Nephron (organoid): ENCODE results near the gene OR4D2.
"Not testable (repeated sequence)": the region's sequence is repeated elsewhere in the genome, so short reads cannot be mapped to it uniquely, and the experiment has no call there.

ENCODE experiments used
- H3K27ac Mint-ChIP-seq, 3 experiments: 2 replicates each; pipeline ENCODE4 v1.8.0; 2020; ENCODE audit warnings: mixed read lengths in 3 of 3, mild to moderate bottlenecking in 2 of 3, moderate library complexity in 1 of 3
- H3K27me3 Mint-ChIP-seq: 2 replicates; pipeline ENCODE4 v1.8.0; 2021; ENCODE audit warnings: low read depth, mild to moderate bottlenecking, moderate library complexity, mixed read lengths
- H3K36me3 Mint-ChIP-seq: 2 replicates; pipeline ENCODE4 v1.8.0; 2020; ENCODE audit warnings: low read depth, mixed read lengths
- H3K4me1 Mint-ChIP-seq: 2 replicates; pipeline ENCODE4 v1.8.0; 2020; ENCODE audit warnings: mixed read lengths
- H3K4me3 Mint-ChIP-seq, 3 experiments: 2 replicates each; pipeline ENCODE4 v1.8.0; 2020; ENCODE audit warnings: mild to moderate bottlenecking in 3 of 3, mixed read lengths in 3 of 3, moderate library complexity in 2 of 3
- H3K9me3 Mint-ChIP-seq: 2 replicates; pipeline ENCODE4 v1.8.0; 2020; ENCODE audit warnings: mixed read lengths
- CTCF ChIP-seq, 3 experiments: fragments of 200-600 bp; sonication (generic); IDR thresholded peaks; one replicate each; pipeline ENCODE4 v1.5.0; 2021; ENCODE audit warnings: antibody characterized with exemption in 3 of 3; ENCODE audit not compliant: unreplicated experiment in 3 of 3

Gene OR4D2

GRCh38 chr17:58127846-58128245 is 38.9 kb upstream of the OR4D2 start:
- no peaks in the 10 kb centered on the region for H3K36me3 Mint-ChIP-seq
- no peaks in the 10 kb centered on the region for H3K4me1 Mint-ChIP-seq
- peaks cover 40% of the 10 kb centered on the region for H3K27me3 Mint-ChIP-seq
- H3K9me3 Mint-ChIP-seq, result no peaks in the 10 kb centered on the region
- TF ChIP-seq CTCF (IDR thresholded peaks at IDR 0.05; ENCODE audit: unreplicated experiment in 3 of 3), result no peak
- H3K4me3 Mint-ChIP-seq, result no peak overlapping the region
- H3K27ac Mint-ChIP-seq, result no peak overlapping the region

GRCh38 chr17:58132697-58133096 is 34.1 kb upstream of the OR4D2 start:
- H3K36me3 Mint-ChIP-seq, H3K27ac Mint-ChIP-seq, H3K4me1 Mint-ChIP-seq: not testable (repeated sequence)

DNA sequence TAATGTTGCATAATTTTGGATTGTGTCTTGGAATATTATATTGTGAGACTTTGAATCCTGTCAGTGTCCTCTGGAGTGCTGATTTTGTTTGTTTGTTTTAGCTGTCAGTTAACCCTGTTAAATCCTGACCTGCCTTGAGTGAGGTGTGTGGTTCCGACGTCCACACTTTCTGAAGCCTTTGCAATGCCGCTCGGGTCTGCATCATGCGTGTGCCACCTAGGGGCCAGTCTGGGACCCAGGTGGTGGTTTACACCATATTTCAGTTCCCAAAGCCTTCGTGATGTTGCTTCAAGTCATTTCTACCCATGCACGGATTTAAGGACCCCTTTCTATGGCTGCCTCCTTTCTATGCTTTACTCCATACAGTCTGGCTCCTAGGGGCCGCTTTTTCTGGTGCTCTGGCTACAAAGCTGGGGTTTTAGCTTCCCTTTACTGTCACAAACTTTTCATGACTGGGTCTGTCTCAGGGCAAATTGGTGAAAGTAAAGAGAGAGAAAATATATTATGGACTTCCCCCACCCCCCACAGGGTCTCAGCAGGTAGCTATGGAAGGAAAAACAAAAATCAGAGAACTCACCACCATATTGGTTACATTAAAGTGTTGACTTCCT is 30.0 kb upstream of the OR4D2 start:
- peak in 1 of 3 experiments; percentile 20 for TF ChIP-seq CTCF (IDR thresholded peaks at IDR 0.05; ENCODE audit: unreplicated experiment in 3 of 3)
- no peak overlapping the region for H3K4me3 Mint-ChIP-seq

More at GRCh38 chr17:58132697-58133096, 34.1 kb upstream of the OR4D2 start:
- peaks cover 70% of the 10 kb centered on the region for H3K27me3 Mint-ChIP-seq
- not testable (repeated sequence) for H3K4me3 Mint-ChIP-seq, H3K9me3 Mint-ChIP-seq

GRCh38 chr17:58141505-58141904 is 25.3 kb upstream of the OR4D2 start:
- H3K4me1 Mint-ChIP-seq, result no peaks in the 10 kb centered on the region
- no peak for TF ChIP-seq CTCF (IDR thresholded peaks at IDR 0.05; ENCODE audit: unreplicated experiment in 3 of 3)
- H3K9me3 Mint-ChIP-seq, result peaks cover 33% of the 10 kb centered on the region
- H3K4me3 Mint-ChIP-seq, result no peak overlapping the region
- peaks cover 48% of the 10 kb centered on the region for H3K27me3 Mint-ChIP-seq
- no peak overlapping the region for H3K27ac Mint-ChIP-seq
- peaks cover 8% of the 10 kb centered on the region for H3K36me3 Mint-ChIP-seq

More for the DNA sequence above, 30.0 kb upstream of the OR4D2 start:
- Mint-ChIP-seq H3K27ac (no peak overlapping the region), H3K36me3 (peaks cover 4% of the 10 kb centered on the region), H3K9me3 (peaks cover 12% of the 10 kb centered on the region), H3K4me1 (no peaks in the 10 kb centered on the region), H3K27me3 (peaks cover 74% of the 10 kb centered on the region)

DNA sequence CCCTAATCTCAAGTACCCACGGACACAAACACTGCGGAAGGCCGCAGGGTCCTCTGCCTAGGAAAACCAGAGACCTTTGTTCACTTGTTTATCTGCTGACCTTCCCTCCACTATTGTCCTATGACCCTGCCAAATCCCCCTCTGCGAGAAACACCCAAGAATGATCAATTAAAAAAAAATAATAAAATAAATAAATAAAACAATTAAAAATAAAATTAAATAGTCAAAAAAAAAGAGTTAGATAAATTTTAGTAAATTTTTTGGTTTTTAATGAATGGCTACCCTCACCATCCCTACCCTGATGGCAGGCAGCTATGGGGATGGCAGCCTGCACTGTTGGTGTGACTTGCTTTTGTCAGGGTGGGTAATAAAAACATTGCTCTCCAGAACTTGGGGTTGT is 23.4 kb upstream of the OR4D2 start:
- H3K27me3 Mint-ChIP-seq, result peaks cover 45% of the 10 kb centered on the region
- H3K36me3 Mint-ChIP-seq, H3K4me1 Mint-ChIP-seq, H3K27ac Mint-ChIP-seq, H3K4me3 Mint-ChIP-seq: not testable (repeated sequence)
- peaks cover 31% of the 10 kb centered on the region for H3K9me3 Mint-ChIP-seq

- H3K27me3 Mint-ChIP-seq, result peaks cover 45% of the 10 kb centered on the region
- H3K9me3 Mint-ChIP-seq, result peaks cover 31% of the 10 kb centered on the region
- TF ChIP-seq CTCF (IDR thresholded peaks at IDR 0.05; ENCODE audit: unreplicated experiment in 3 of 3), result no peak
- H3K4me3 Mint-ChIP-seq, result no peak overlapping the region
- peaks cover 8% of the 10 kb centered on the region for H3K36me3 Mint-ChIP-seq
- no peaks in the 10 kb centered on the region for H3K4me1 Mint-ChIP-seq
- H3K27ac Mint-ChIP-seq, result no peak overlapping the region
Observed at GRCh38 chr17:58144801-58145200, 22.0 kb upstream of the OR4D2 start.

DNA sequence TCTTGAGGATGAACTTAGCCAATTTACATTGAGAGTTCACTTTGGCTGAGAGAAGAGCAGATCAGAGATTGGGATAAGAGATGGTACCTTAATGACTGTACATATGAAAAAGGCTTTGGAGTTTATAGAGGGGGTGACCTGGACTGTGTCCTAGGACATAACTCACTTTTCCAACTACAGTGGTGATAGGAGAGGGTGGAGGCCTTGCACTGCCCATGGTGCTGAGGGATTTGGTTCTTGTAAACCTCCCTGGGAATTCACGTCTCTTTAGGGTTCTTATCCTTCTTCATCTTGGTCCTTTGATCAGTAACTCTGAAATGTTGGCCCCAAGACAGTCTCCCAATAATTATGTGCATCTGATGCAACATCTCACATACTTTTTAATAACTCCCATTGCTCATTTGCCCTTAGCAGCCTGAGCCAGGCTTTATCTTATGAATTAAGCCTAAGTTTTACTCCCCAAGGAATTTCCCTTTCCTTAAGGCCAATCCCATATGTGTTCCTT is 18.8 kb upstream of the OR4D2 start, which contains the start of gene OR4D1:
Gene OR4D1, plus strand, starts transcription at position 455 of the 505 bp plus-strand sequence. CDS start 6,770 bp downstream, outside the sequence.
- no peaks in the 10 kb centered on the region for H3K4me1 Mint-ChIP-seq

More for the DNA sequence above, 18.8 kb upstream of the OR4D2 start, which contains the start of gene OR4D1:
- TF ChIP-seq CTCF (IDR thresholded peaks at IDR 0.05; ENCODE audit: unreplicated experiment in 3 of 3), result no peak
- Mint-ChIP-seq H3K36me3 (peaks cover 4% of the 10 kb centered on the region), H3K27me3 (peaks cover 65% of the 10 kb centered on the region), H3K27ac (no peak within 1 kb of the TSS), H3K9me3 (peaks cover 27% of the 10 kb centered on the region), H3K4me3 (no peak within 1 kb of the TSS)
